ENCODE data around the gene OFD1.
A peak's percentile ranks its signal among the peaks of the same experiment; 100 is the strongest.

The OFD1 gene

GRCh38 chrX:13780868-13781427 lies 46.4 kb downstream of the OFD1 start:
- no peak overlapping the region for H3K4me3 ChIP-seq (ENCODE audit: control insufficient read depth, low read depth, low read length)
- no peak for DNase-seq (ENCODE audit: low read depth)
- no peak for TF ChIP-seq CTCF (conservative IDR thresholded peaks at IDR 0.05; ENCODE audit: control insufficient read depth, insufficient read depth, low read depth, low read length)

GRCh38 chrX:13786048-13786447 lies 51.5 kb downstream of the OFD1 start:
- TF ChIP-seq CTCF (conservative IDR thresholded peaks at IDR 0.05; ENCODE audit: control insufficient read depth, insufficient read depth, low read depth, low read length): no peak
- no peak overlapping the region for H3K4me3 ChIP-seq (ENCODE audit: control insufficient read depth, low read depth, low read length)
- no peak for DNase-seq (ENCODE audit: low read depth)

GRCh38 chrX:13790206-13791131 lies 55.9 kb downstream of the OFD1 start:
- DNase-seq (ENCODE audit: low read depth): peak; percentile 77
- H3K4me3 ChIP-seq (ENCODE audit: control insufficient read depth, low read depth, low read length): no peak overlapping the region
- no peak for TF ChIP-seq CTCF (conservative IDR thresholded peaks at IDR 0.05; ENCODE audit: control insufficient read depth, insufficient read depth, low read depth, low read length)

GRCh38 chrX:13791145-13791544 lies 56.6 kb downstream of the OFD1 start:
- H3K4me3 ChIP-seq (ENCODE audit: control insufficient read depth, low read depth, low read length): no peak overlapping the region
- DNase-seq (ENCODE audit: low read depth): no peak
- TF ChIP-seq CTCF (conservative IDR thresholded peaks at IDR 0.05; ENCODE audit: control insufficient read depth, insufficient read depth, low read depth, low read length): no peak

- peak; percentile 38 for DNase-seq (ENCODE audit: low read depth)
- H3K4me3 ChIP-seq (ENCODE audit: control insufficient read depth, low read depth, low read length): no peak overlapping the region
- no peak for TF ChIP-seq CTCF (conservative IDR thresholded peaks at IDR 0.05; ENCODE audit: control insufficient read depth, insufficient read depth, low read depth, low read length)
Observed at GRCh38 chrX:13791559-13791958, 57.0 kb downstream of the OFD1 start.

- DNase-seq (ENCODE audit: low read depth): no peak
- H3K4me3 ChIP-seq (ENCODE audit: control insufficient read depth, low read depth, low read length): no peak overlapping the region
- TF ChIP-seq CTCF (conservative IDR thresholded peaks at IDR 0.05; ENCODE audit: control insufficient read depth, insufficient read depth, low read depth, low read length): no peak
Observed at GRCh38 chrX:13793897-13794296, 59.3 kb downstream of the OFD1 start.
